H9 (cell line): ENCODE measurements around the gene CSTF3. TPM values are rescaled to one million over a fixed set of nuclear protein-coding genes. Genes with fewer than 3 reads are reported as not detected.

Experiments
- DNase-seq: peaks from one replicate; pipeline ENCODE4 v3.0.0-alpha.2; 2017
- H2AFZ ChIP-seq: one replicate; pipeline ENCODE4 v1.6.1; 2013; ENCODE audit warnings: mild to moderate bottlenecking, low read length, control low read depth, moderate library complexity
- H2AK5ac ChIP-seq: 2 replicates; pipeline ENCODE4 v1.6.1; 2013; ENCODE audit warnings: low read length, control low read depth, mixed read lengths; ENCODE audit not compliant: insufficient read length
- H2BK120ac ChIP-seq: one replicate; pipeline ENCODE4 v1.6.1; 2013; ENCODE audit warnings: low read depth, mild to moderate bottlenecking, low read length, control low read depth, inconsistent platforms; ENCODE audit not compliant: poor library complexity, severe bottlenecking
- H2BK12ac ChIP-seq: 2 replicates; pipeline ENCODE4 v1.6.1; 2013; ENCODE audit warnings: low read length, control low read depth, mixed read lengths, low read depth; ENCODE audit not compliant: insufficient read length
- H2BK15ac ChIP-seq: 2 replicates; pipeline ENCODE4 v1.6.1; 2013; ENCODE audit warnings: low read depth, low read length, control low read depth
- H2BK20ac ChIP-seq: one replicate; pipeline ENCODE4 v1.6.1; 2013; ENCODE audit warnings: low read depth, mild to moderate bottlenecking, low read length, control low read depth, inconsistent platforms; ENCODE audit not compliant: poor library complexity, severe bottlenecking
- H2BK5ac ChIP-seq: 2 replicates; pipeline ENCODE4 v1.6.1; 2013; ENCODE audit warnings: low read length, control low read depth, mixed read lengths; ENCODE audit not compliant: insufficient read length
- H3K14ac ChIP-seq: 2 replicates; pipeline ENCODE4 v1.6.1; 2013; ENCODE audit warnings: low read length, control low read depth; ENCODE audit not compliant: insufficient read depth
- H3K18ac ChIP-seq: 2 replicates; pipeline ENCODE4 v1.6.1; 2013; ENCODE audit warnings: low read depth, mild to moderate bottlenecking, mixed read lengths, low read length, control low read depth; ENCODE audit not compliant: insufficient read length
- H3K23ac ChIP-seq: 2 replicates; pipeline ENCODE4 v1.6.1; 2013; ENCODE audit warnings: low read length, control low read depth, mixed read lengths, low read depth; ENCODE audit not compliant: insufficient read length
- H3K23me2 ChIP-seq: 2 replicates; pipeline ENCODE4 v1.6.1; 2013; ENCODE audit warnings: low read depth, mild to moderate bottlenecking, mixed read lengths, low read length, control low read depth; ENCODE audit not compliant: insufficient read length, poor library complexity, severe bottlenecking
- H3K27ac ChIP-seq: 2 replicates; pipeline ENCODE4 v1.5.1; 2013; ENCODE audit warnings: low read length, control low read depth, mixed read lengths, low read depth; ENCODE audit not compliant: insufficient read length
- H3K27me3 ChIP-seq: 2 replicates; pipeline ENCODE4 v1.6.1; 2013; ENCODE audit warnings: low read length, control low read depth, inconsistent platforms; ENCODE audit not compliant: insufficient read depth
- H3K4ac ChIP-seq: 2 replicates; pipeline ENCODE4 v1.6.1; 2013; ENCODE audit warnings: low read depth, mild to moderate bottlenecking, control low read depth, inconsistent platforms, low read length, moderate library complexity
- H3K4me1 ChIP-seq: 2 replicates; pipeline ENCODE4 v1.6.1; 2013; ENCODE audit warnings: low read length, control low read depth, inconsistent platforms; ENCODE audit not compliant: insufficient read depth
- H3K4me2 ChIP-seq: 2 replicates; pipeline ENCODE4 v1.6.1; 2013; ENCODE audit warnings: low read length, control low read depth, mixed read lengths; ENCODE audit not compliant: insufficient read length, insufficient read depth
- H3K56ac ChIP-seq: 2 replicates; pipeline ENCODE4 v1.6.1; 2013; ENCODE audit warnings: low read depth, mild to moderate bottlenecking, mixed read lengths, low read length, control low read depth; ENCODE audit not compliant: insufficient read length
- H3K79me1 ChIP-seq: 2 replicates; pipeline ENCODE4 v1.6.1; 2013; ENCODE audit warnings: low read depth, mild to moderate bottlenecking, moderate library complexity, low read length, control low read depth, inconsistent platforms; ENCODE audit not compliant: insufficient read depth, poor library complexity, severe bottlenecking
- H3K79me2 ChIP-seq: 2 replicates; pipeline ENCODE4 v1.6.1; 2013; ENCODE audit warnings: low read length, control low read depth, inconsistent platforms; ENCODE audit not compliant: insufficient read depth
- H3K9ac ChIP-seq: 2 replicates; pipeline ENCODE4 v1.6.1; 2013; ENCODE audit warnings: low read length, control low read depth, mixed read lengths; ENCODE audit not compliant: insufficient read length; ENCODE audit errors: extremely low read depth
- H3K9me3 ChIP-seq: one replicate; pipeline ENCODE4 v1.6.1; 2013; ENCODE audit warnings: low read depth, low read length, inconsistent platforms; ENCODE audit not compliant: control insufficient read depth
- H3T11ph ChIP-seq: one replicate; pipeline ENCODE4 v1.6.1; 2013; ENCODE audit warnings: mild to moderate bottlenecking, low read length, control low read depth, inconsistent platforms
- H4K20me1 ChIP-seq: one replicate; pipeline ENCODE4 v1.6.1; 2013; ENCODE audit not compliant: control insufficient read depth, insufficient read length, insufficient read depth
- H4K5ac ChIP-seq: 2 replicates; pipeline ENCODE4 v1.6.1; 2013; ENCODE audit warnings: low read depth, mild to moderate bottlenecking, mixed read lengths, low read length, control low read depth; ENCODE audit not compliant: insufficient read length
- H4K8ac ChIP-seq: replicated peaks from 2 replicates; pipeline ENCODE4 v1.6.1; 2013; ENCODE audit warnings: low read length, control low read depth, mixed read lengths, low read depth; ENCODE audit not compliant: insufficient read length
- H4K91ac ChIP-seq: 2 replicates; pipeline ENCODE4 v1.6.1; 2013; ENCODE audit warnings: low read depth, mild to moderate bottlenecking, moderate library complexity, mixed read lengths, low read length, control low read depth; ENCODE audit not compliant: insufficient read length
- H3K27ac Mint-ChIP-seq, 3 experiments: 2 replicates in 2 of 3; 3 replicates in 1 of 3; pipeline ENCODE4 v1.8.0; 2020 to 2021; ENCODE audit warnings: mixed read lengths in 3 of 3, mild to moderate bottlenecking in 1 of 3, moderate library complexity in 1 of 3
- H3K27me3 Mint-ChIP-seq: 2 replicates; pipeline ENCODE4 v1.8.0; 2021; ENCODE audit warnings: low read depth, mild to moderate bottlenecking, moderate library complexity, mixed read lengths
- H3K36me3 Mint-ChIP-seq, 3 experiments: 2 replicates in 2 of 3; 3 replicates in 1 of 3; pipeline ENCODE4 v1.8.0; 2020 to 2021; ENCODE audit warnings: low read depth in 3 of 3, mixed read lengths in 3 of 3; ENCODE audit not compliant: insufficient read depth in 1 of 3
- H3K4me1 Mint-ChIP-seq, 2 experiments: 2 replicates each; pipeline ENCODE4 v1.8.0; 2020; ENCODE audit warnings: mixed read lengths in 2 of 2
- H3K4me3 Mint-ChIP-seq, 2 experiments: 2 replicates in 1 of 2; 3 replicates in 1 of 2; pipeline ENCODE4 v1.8.0; 2020 to 2021; ENCODE audit warnings: mild to moderate bottlenecking in 2 of 2, mixed read lengths in 2 of 2, moderate library complexity in 1 of 2
- H3K9me3 Mint-ChIP-seq, 2 experiments: 2 replicates in 1 of 2; 3 replicates in 1 of 2; pipeline ENCODE4 v1.8.0; 2020; ENCODE audit warnings: mild to moderate bottlenecking in 2 of 2, mixed read lengths in 2 of 2, moderate library complexity in 1 of 2
- CTCF ChIP-seq: fragments of 200-600 bp; sonication (generic); conservative IDR thresholded peaks from 3 replicates; pipeline ENCODE4 v1.8.0; 2021; ENCODE audit warnings: antibody characterized with exemption, mild to moderate bottlenecking
- WGBS: extraction: QIAGEN DNeasy Blood & Tissue Kit; methylation state at CpG from one replicate; pipeline ENCODE4 v1.1.7; 2013; ENCODE audit warnings: missing lambda C conversion rate, low lambda C conversion rate, mixed read lengths; ENCODE audit not compliant: insufficient read length; ENCODE audit errors: extremely low coverage; 5-methylcytosine and 5-hydroxymethylcytosine counted together
- total RNA-seq: library from RNA; stranded (reverse); gene quantifications from 2 replicates; pipeline ENCODE4 v1.2.1, GENCODE V29; 2021

The CSTF3 gene
- total RNA-seq, 1 experiment from 2014 or later = 41.5 TPM

DNA sequence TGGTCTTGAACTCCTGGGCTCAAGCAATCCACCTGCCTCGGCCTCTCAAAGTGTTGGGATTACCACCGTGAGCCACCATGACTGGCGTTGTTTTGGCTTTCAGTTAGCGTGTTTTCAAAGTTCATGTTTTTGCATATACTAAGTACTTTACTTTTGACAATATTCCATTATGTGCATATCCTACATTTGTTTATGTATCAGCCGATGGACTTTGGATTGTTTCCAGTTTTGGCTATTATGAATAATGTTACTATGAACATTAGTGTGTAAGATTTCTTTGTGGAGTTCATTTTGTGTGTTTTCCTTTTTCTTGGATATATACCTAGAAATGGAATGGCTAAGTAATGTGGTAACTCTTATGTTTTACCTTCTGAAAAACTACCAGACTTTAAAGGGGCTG is 9.9 kb downstream of the CSTF3 start:
- Histone ChIP-seq H3K18ac (no peak overlapping the region), H2AFZ (no peak overlapping the region), H2BK12ac (no peak overlapping the region), H2BK20ac (no peak overlapping the region), H3K4me1 (no peaks in the 10 kb centered on the region; the same call in 1 of the 2 replicates), H3K79me2 (peaks cover 76% of the 10 kb centered on the region), H3K79me1 (peaks cover 5% of the 10 kb centered on the region), H3K27ac (no peak overlapping the region), H3T11ph (no peak overlapping the region), H2AK5ac (no peak overlapping the region), H3K4me2 (no peak overlapping the region), H3K23me2 (no peaks in the 10 kb centered on the region), H3K9me3 (no peaks in the 10 kb centered on the region), H4K5ac (no peak overlapping the region), H4K91ac (no peak overlapping the region), H3K27me3 (no peaks in the 10 kb centered on the region), H2BK5ac (no peak overlapping the region), H3K23ac (no peak overlapping the region), H2BK15ac (no peak overlapping the region), H3K14ac (no peak overlapping the region), H3K4ac (no peak overlapping the region), H3K56ac (no peak overlapping the region), H3K9ac (no peak overlapping the region), H4K8ac (no peak overlapping the region), H2BK120ac (no peak overlapping the region), H4K20me1 (no peaks in the 10 kb centered on the region)
- no peaks in the 10 kb centered on the region for H3K9me3 Mint-ChIP-seq
- peaks cover 15 to 40% (median 29%) of the 10 kb centered on the region in 3 experiments; a peak in 6 of 7 replicates for H3K36me3 Mint-ChIP-seq
- TF ChIP-seq CTCF = no peak
- H3K27ac Mint-ChIP-seq = peak overlapping the region in 1 of 3 experiments; percentile 28; a peak in 1 of 7 replicates
- no peaks in the 10 kb centered on the region for H3K27me3 Mint-ChIP-seq
- DNase-seq = no peak
- H3K4me3 Mint-ChIP-seq = no peak overlapping the region
- peaks cover 18% of the 10 kb centered on the region in 2 experiments for H3K4me1 Mint-ChIP-seq
- no CpG with 5 or more reads among the region's 5 CpGs for WGBS
